GM23248 (cell line): Measurements from ENCODE around the gene NFX1. TPM values are rescaled to one million over a fixed set of nuclear protein-coding genes. Genes with fewer than 3 reads are reported as not detected.

Experiments
- DNase-seq: peaks from one replicate; pipeline ENCODE4 v3.0.0-alpha.2; 2015
- H2AFZ ChIP-seq: fragments of 200-600 bp; sonication (generic); 2 replicates; pipeline ENCODE4 v1.6.1; 2016; ENCODE audit warnings: antibody characterized with exemption
- H3F3A ChIP-seq: fragments of 200-600 bp; sonication (generic); 2 replicates; pipeline ENCODE4 v1.6.1; 2016; ENCODE audit warnings: mild to moderate bottlenecking, antibody characterized with exemption, mixed run types; ENCODE audit not compliant: insufficient read depth
- H3K27ac ChIP-seq: fragments of 200-600 bp; sonication (generic); 2 replicates; pipeline ENCODE4 v1.5.1; 2016; ENCODE audit warnings: mild to moderate bottlenecking
- H3K27me3 ChIP-seq: fragments of 200-600 bp; sonication (generic); replicated peaks from 2 replicates; pipeline ENCODE4 v1.6.1; 2016; ENCODE audit warnings: mild to moderate bottlenecking; ENCODE audit not compliant: insufficient read depth
- H3K36me3 ChIP-seq: fragments of 200-600 bp; sonication (generic); 2 replicates; pipeline ENCODE4 v1.6.1; 2016; ENCODE audit warnings: low read depth, mild to moderate bottlenecking
- H3K4me1 ChIP-seq: fragments of 200-600 bp; sonication (generic); 2 replicates; pipeline ENCODE4 v1.6.1; 2016; ENCODE audit warnings: mild to moderate bottlenecking; ENCODE audit not compliant: insufficient read depth
- H3K4me2 ChIP-seq: fragments of 200-600 bp; sonication (generic); one replicate; pipeline ENCODE4 v1.6.1; 2016; ENCODE audit warnings: mild to moderate bottlenecking; ENCODE audit not compliant: unreplicated experiment
- H3K4me3 ChIP-seq: fragments of 200-600 bp; sonication (generic); 2 replicates; pipeline ENCODE4 v1.5.1; 2016; ENCODE audit warnings: mild to moderate bottlenecking
- H3K79me2 ChIP-seq: fragments of 200-600 bp; sonication (generic); 2 replicates; pipeline ENCODE4 v1.6.1; 2016; ENCODE audit warnings: mild to moderate bottlenecking; ENCODE audit not compliant: insufficient read depth
- H3K9ac ChIP-seq: fragments of 200-600 bp; sonication (generic); 2 replicates; pipeline ENCODE4 v1.6.1; 2016; ENCODE audit warnings: mild to moderate bottlenecking
- H3K9me2 ChIP-seq: fragments of 200-600 bp; sonication (generic); 2 replicates; pipeline ENCODE4 v1.6.1; 2016; ENCODE audit warnings: mixed run types, mild to moderate bottlenecking, moderate library complexity; ENCODE audit not compliant: insufficient read depth
- H3K9me3 ChIP-seq: fragments of 200-600 bp; sonication (generic); one replicate; pipeline ENCODE4 v1.6.1; 2017; ENCODE audit warnings: low read depth
- H4K20me1 ChIP-seq: fragments of 200-600 bp; sonication (generic); 2 replicates; pipeline ENCODE4 v1.6.0; 2016; ENCODE audit not compliant: insufficient read depth
- EZH2 ChIP-seq: fragments of 200-600 bp; sonication (generic); IDR thresholded peaks from 2 replicates; pipeline ENCODE4 v1.6.1; 2018; ENCODE audit warnings: antibody characterized with exemption, mild to moderate bottlenecking; ENCODE audit not compliant: insufficient read depth, poor library complexity, severe bottlenecking
- EZH2phosphoT487 ChIP-seq: fragments of 200-600 bp; sonication (generic); IDR thresholded peaks from 2 replicates; pipeline ENCODE4 v1.6.1; 2018; ENCODE audit warnings: antibody characterized with exemption, moderate library complexity, mild to moderate bottlenecking, low read depth; ENCODE audit not compliant: insufficient read depth
- WGBS, 2 experiments: methylation state at CpG; one replicate each; pipeline ENCODE4 v1.1.6; 2015 to 2017; ENCODE audit warnings: low lambda C conversion rate in 2 of 2, low coverage in 1 of 2; ENCODE audit errors: missing lambda C conversion rate in 2 of 2; 5-methylcytosine and 5-hydroxymethylcytosine counted together
- in situ Hi-C: fragments of 300-500 bp; cut with MboI; formaldehyde crosslinking; loops from 2 replicates; pipeline ENCODE4 v1.15.0; 2020
- polyA plus RNA-seq: library from polyadenylated mRNA; unstranded; fragments of >200 nt; fragmentation: Nextera tagmentation; extraction: Ambion mirVana; gene quantifications from 2 replicates; pipeline ENCODE4 v1.2.1, GENCODE V29; 2016
- total RNA-seq: library from RNA; depleted of rRNA; stranded (reverse); fragments of >200 nt; shearing (Covaris generic); gene quantifications from 2 replicates; pipeline ENCODE4 v1.2.3, GENCODE V29; 2014

The NFX1 gene
- total and polyA plus RNA-seq, 2 experiments from 2014 or later, result 23.8 to 28.1 TPM

- Histone ChIP-seq H3K9me3 (no peaks in the 10 kb centered on the region), H3K36me3 (peaks cover 51% of the 10 kb centered on the region), H3K27ac (no peak overlapping the region), H3K4me3 (no peak overlapping the region), H3K9ac (no peak overlapping the region), H3K79me2 (0 out of 2 replicates have a peak, but pooled peaks cover 2% of the 10 kb centered on the region), H3F3A (peaks cover 25% of the 10 kb centered on the region), H3K9me2 (no peaks in the 10 kb centered on the region), H2AFZ (no peak overlapping the region), H3K4me1 (peaks cover 9% of the 10 kb centered on the region; the same call in 1 of the 2 replicates), H3K4me2 (no peak overlapping the region), H3K27me3 (no peaks in the 10 kb centered on the region), H4K20me1 (no peaks in the 10 kb centered on the region)
- WGBS, 2 experiments, result 95 to 96% methylated on average over 4 of the region's 4 CpGs
- in situ Hi-C loops, result no loop called here
- TF ChIP-seq EZH2 (no peak), EZH2phosphoT487 (no peak)
- no peak for DNase-seq
Measured at GRCh38 chr9:33348998-33349397, 58.7 kb downstream of the NFX1 start.

GRCh38 chr9:33349743-33350142, 59.4 kb downstream of the NFX1 start:
- Histone ChIP-seq H3K4me2 (no peak overlapping the region), H4K20me1 (no peaks in the 10 kb centered on the region), H2AFZ (no peak overlapping the region), H3K9me2 (no peaks in the 10 kb centered on the region), H3K36me3 (peaks cover 43% of the 10 kb centered on the region), H3F3A (peaks cover 25% of the 10 kb centered on the region), H3K27me3 (no peaks in the 10 kb centered on the region), H3K4me3 (no peak overlapping the region), H3K9me3 (no peaks in the 10 kb centered on the region), H3K79me2 (no peaks in the 10 kb centered on the region), H3K9ac (peak overlapping the region; percentile 73; the same call in 1 of the 2 replicates), H3K4me1 (peaks cover 9% of the 10 kb centered on the region; the same call in 1 of the 2 replicates), H3K27ac (peak overlapping the region; percentile 79)
- in situ Hi-C loops, result no loop called here
- peak; percentile 14 for DNase-seq
- 30 to 44% methylated on average over 2 of the region's 2 CpGs for WGBS, 2 experiments
- no peak for TF ChIP-seq EZH2phosphoT487
- no peak for TF ChIP-seq EZH2

- no peaks in the 10 kb centered on the region for H3K79me2 ChIP-seq
- WGBS, 2 experiments, result 8 to 13% methylated on average over 2 of the region's 2 CpGs
- in situ Hi-C loops, result no loop called here
- peaks cover 38% of the 10 kb centered on the region for H3K36me3 ChIP-seq
- no peak overlapping the region for H3K4me3 ChIP-seq
- no peak overlapping the region for H3K4me2 ChIP-seq
- H3F3A ChIP-seq, result peaks cover 25% of the 10 kb centered on the region
- H3K4me1 ChIP-seq, result peaks cover 9% of the 10 kb centered on the region; the same call in 1 of the 2 replicates
- peak overlapping the region; percentile 79 for H3K27ac ChIP-seq
- H3K9me3 ChIP-seq, result no peaks in the 10 kb centered on the region
- no peaks in the 10 kb centered on the region for H3K9me2 ChIP-seq
- H4K20me1 ChIP-seq, result no peaks in the 10 kb centered on the region
- H3K9ac ChIP-seq, result peak overlapping the region; percentile 73
- H2AFZ ChIP-seq, result no peak overlapping the region
- peak; percentile 92 for DNase-seq
- no peak for TF ChIP-seq EZH2phosphoT487
- no peak for TF ChIP-seq EZH2
- no peaks in the 10 kb centered on the region for H3K27me3 ChIP-seq
Measured at GRCh38 chr9:33350310-33350709, 60.0 kb downstream of the NFX1 start.

DNA sequence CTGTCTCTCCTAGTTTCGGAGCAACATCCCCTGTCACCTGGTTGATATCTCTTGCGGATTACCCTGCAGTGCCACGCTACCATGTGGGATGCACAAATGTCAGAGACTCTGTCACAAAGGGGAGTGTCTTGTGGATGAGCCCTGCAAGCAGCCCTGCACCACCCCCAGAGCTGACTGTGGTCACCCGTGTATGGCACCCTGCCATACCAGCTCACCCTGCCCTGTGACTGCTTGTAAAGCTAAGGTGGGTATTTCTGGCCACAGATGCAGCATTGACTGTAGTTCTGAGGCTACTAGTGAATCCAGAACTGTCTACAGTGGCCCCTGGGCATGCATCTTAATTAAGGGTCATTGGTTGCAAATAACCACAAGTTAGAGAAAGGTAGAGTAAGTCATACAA, 61.2 kb downstream of the NFX1 start:
- TF ChIP-seq EZH2 (no peak), EZH2phosphoT487 (no peak)
- peaks cover 9% of the 10 kb centered on the region; the same call in 1 of the 2 replicates for H3K4me1 ChIP-seq
- H3K79me2 ChIP-seq, result no peaks in the 10 kb centered on the region
- DNase-seq, result no peak
- H3K36me3 ChIP-seq, result peaks cover 38% of the 10 kb centered on the region
- H3K9ac ChIP-seq, result no peak overlapping the region
- no peaks in the 10 kb centered on the region; the same call in 1 of the 2 replicates for H4K20me1 ChIP-seq
- no peak overlapping the region for H3K4me3 ChIP-seq
- H3K27me3 ChIP-seq, result no peaks in the 10 kb centered on the region
- no peak overlapping the region for H2AFZ ChIP-seq
- H3K9me3 ChIP-seq, result no peaks in the 10 kb centered on the region
- peaks cover 25% of the 10 kb centered on the region for H3F3A ChIP-seq
- no peaks in the 10 kb centered on the region for H3K9me2 ChIP-seq
- in situ Hi-C loops, result no loop called here
- WGBS, 2 experiments, result 81 to 88% methylated on average over 4 of the region's 4 CpGs
- H3K27ac ChIP-seq, result no peak overlapping the region
- H3K4me2 ChIP-seq, result no peak overlapping the region
